AG09309 (cell line): ENCODE data around the gene PLCG1.
"Not testable (repeated sequence)": the region's sequence is repeated elsewhere in the genome, so short reads cannot be mapped to it uniquely, and the experiment has no call there.

Source experiments
- DNase-seq: peaks from one replicate; pipeline ENCODE4 v3.0.0-alpha.2; 2010; ENCODE audit warnings: low read depth
- H3K4me3 ChIP-seq: 2 replicates; pipeline ENCODE4 v1.5.1; 2011; ENCODE audit warnings: mild to moderate bottlenecking, low read depth, low read length, moderate library complexity; ENCODE audit not compliant: control insufficient read depth
- CTCF ChIP-seq: IDR thresholded peaks from 2 replicates; pipeline ENCODE4 v1.5.1; 2011; ENCODE audit warnings: mild to moderate bottlenecking, low read depth, low read length, inconsistent platforms; ENCODE audit not compliant: insufficient read depth, control insufficient read depth; ENCODE audit errors: missing control alignments

PLCG1 gene

GRCh38 chr20:41111578-41111951, 25.8 kb upstream of the PLCG1 start:
- no peak overlapping the region for H3K4me3 ChIP-seq
- DNase-seq = no peak
- TF ChIP-seq CTCF = no peak

- TF ChIP-seq CTCF = no peak
- no peak overlapping the region for H3K4me3 ChIP-seq
- no peak for DNase-seq
Measured at GRCh38 chr20:41116282-41116956, 20.9 kb upstream of the PLCG1 start.

GRCh38 chr20:41118159-41118558, 19.2 kb upstream of the PLCG1 start:
- H3K4me3 ChIP-seq, DNase-seq: not testable (repeated sequence)
- TF ChIP-seq CTCF = peak; percentile 13

- H3K4me3 ChIP-seq = no peak overlapping the region
- TF ChIP-seq CTCF = no peak
- DNase-seq = no peak
Measured at GRCh38 chr20:41118632-41119031, 18.7 kb upstream of the PLCG1 start.

- no peak overlapping the region for H3K4me3 ChIP-seq
- no peak for DNase-seq
- TF ChIP-seq CTCF = no peak
Measured at GRCh38 chr20:41119614-41120561, 17.5 kb upstream of the PLCG1 start.

- H3K4me3 ChIP-seq = no peak overlapping the region
- TF ChIP-seq CTCF = no peak
- no peak for DNase-seq
Measured at GRCh38 chr20:41121399-41121798, 15.9 kb upstream of the PLCG1 start.
